NB4 (cell line): ENCODE data around the gene STAT1.

Experiments used
- TF ChIP-seq, protein P1 (sequence below): IDR thresholded peaks from one replicate; pipeline ENCODE4 v1.5.1; 2012; ENCODE audit warnings: low read depth, low read length
- TF ChIP-seq, protein P2 (sequence below): IDR thresholded peaks from 2 replicates; pipeline ENCODE4 v1.6.1; 2011; ENCODE audit warnings: low read depth, low read length

DNA sequence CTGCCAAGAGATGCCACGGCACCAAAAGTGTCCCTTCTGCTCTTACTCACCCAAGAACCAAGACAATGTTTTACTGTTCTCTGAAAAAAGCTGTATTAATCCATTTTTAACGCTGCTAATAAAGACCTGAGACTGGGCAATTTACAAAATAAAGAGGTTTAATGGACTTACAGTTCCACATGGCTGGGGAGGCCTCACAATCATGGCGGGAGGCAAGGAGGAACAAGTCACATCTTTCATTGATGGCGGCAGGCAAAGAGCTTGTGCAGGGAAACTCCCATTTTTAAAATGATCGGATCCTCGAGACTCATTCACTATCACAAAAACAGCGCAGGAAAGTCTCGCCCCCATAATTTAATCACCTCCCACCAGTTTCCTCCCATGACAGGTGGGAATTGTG, 1.9 kb upstream of the STAT1 start:
- TF ChIP-seq, protein P1, sequence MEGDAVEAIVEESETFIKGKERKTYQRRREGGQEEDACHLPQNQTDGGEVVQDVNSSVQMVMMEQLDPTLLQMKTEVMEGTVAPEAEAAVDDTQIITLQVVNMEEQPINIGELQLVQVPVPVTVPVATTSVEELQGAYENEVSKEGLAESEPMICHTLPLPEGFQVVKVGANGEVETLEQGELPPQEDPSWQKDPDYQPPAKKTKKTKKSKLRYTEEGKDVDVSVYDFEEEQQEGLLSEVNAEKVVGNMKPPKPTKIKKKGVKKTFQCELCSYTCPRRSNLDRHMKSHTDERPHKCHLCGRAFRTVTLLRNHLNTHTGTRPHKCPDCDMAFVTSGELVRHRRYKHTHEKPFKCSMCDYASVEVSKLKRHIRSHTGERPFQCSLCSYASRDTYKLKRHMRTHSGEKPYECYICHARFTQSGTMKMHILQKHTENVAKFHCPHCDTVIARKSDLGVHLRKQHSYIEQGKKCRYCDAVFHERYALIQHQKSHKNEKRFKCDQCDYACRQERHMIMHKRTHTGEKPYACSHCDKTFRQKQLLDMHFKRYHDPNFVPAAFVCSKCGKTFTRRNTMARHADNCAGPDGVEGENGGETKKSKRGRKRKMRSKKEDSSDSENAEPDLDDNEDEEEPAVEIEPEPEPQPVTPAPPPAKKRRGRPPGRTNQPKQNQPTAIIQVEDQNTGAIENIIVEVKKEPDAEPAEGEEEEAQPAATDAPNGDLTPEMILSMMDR = no peak
- TF ChIP-seq, protein P2, sequence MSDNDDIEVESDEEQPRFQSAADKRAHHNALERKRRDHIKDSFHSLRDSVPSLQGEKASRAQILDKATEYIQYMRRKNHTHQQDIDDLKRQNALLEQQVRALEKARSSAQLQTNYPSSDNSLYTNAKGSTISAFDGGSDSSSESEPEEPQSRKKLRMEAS = no peak
